Gastrocnemius medialis (tissue), 4 donors: ENCODE data around the gene ARHGAP25. TPM values are rescaled to one million over a fixed set of nuclear protein-coding genes. Genes with fewer than 3 reads are reported as not detected.
A peak's percentile ranks its signal among the peaks of the same experiment; 100 is the strongest.

Source experiments
- ATAC-seq, 2 donors: fragments of 150-250 bp; one replicate each; pipeline ENCODE4 v1.9.1; 2016
- DNase-seq, 2 donors: peaks; one replicate each; pipeline ENCODE4 v3.0.0-alpha.2; 2019
- H3K27ac ChIP-seq, 4 donors: fragments of 200-600 bp; sonication (generic); 1 replicate in 1 of 4; 2 replicates in 3 of 4; pipeline ENCODE4 v1.5.1; 2016 to 2018; ENCODE audit warnings: mild to moderate bottlenecking in 2 of 4, moderate library complexity in 1 of 4
- H3K27me3 ChIP-seq, 3 donors: fragments of 200-600 bp; sonication (generic) in 2 of 3; 1 replicate in 1 of 3; 2 replicates in 2 of 3; pipeline versions ENCODE4 v1.5.1 to v1.6.0; 2016 to 2019; ENCODE audit warnings: mild to moderate bottlenecking in 1 of 3, moderate library complexity in 1 of 3
- H3K36me3 ChIP-seq, 2 donors: fragments of 200-600 bp; sonication (generic) in 1 of 2; one replicate each; pipeline ENCODE4 v1.5.1; 2017 to 2018
- H3K4me1 ChIP-seq, 2 donors: fragments of 200-600 bp; sonication (generic) in 1 of 2; one replicate each; pipeline ENCODE4 v1.5.1; 2016 to 2017; ENCODE audit warnings: mild to moderate bottlenecking in 2 of 2
- H3K4me3 ChIP-seq, 4 donors: fragments of 200-600 bp; sonication (generic) in 3 of 4; 1 replicate in 1 of 4; 2 replicates in 3 of 4; pipeline ENCODE4 v1.5.1; 2016 to 2019; ENCODE audit warnings: mild to moderate bottlenecking in 2 of 4
- H3K9me3 ChIP-seq, 3 donors: fragments of 200-600 bp; sonication (generic) in 2 of 3; 1 replicate in 1 of 3; 2 replicates in 2 of 3; pipeline ENCODE4 v1.5.1; 2016 to 2019
- CTCF ChIP-seq, 5 experiments: fragments of 450-650 bp in 3 of 5; fragments of 200-600 bp in 2 of 5; sonication (generic) in 2 of 5; IDR thresholded peaks in 4 of 5; conservative IDR thresholded peaks in 1 of 5; 1 replicate in 4 of 5; 2 replicates in 1 of 5; pipeline ENCODE4 v1.5.1; 2016 to 2019; ENCODE audit warnings: antibody characterized with exemption in 5 of 5, mild to moderate bottlenecking in 3 of 5, moderate library complexity in 3 of 5
- POLR2A ChIP-seq, 2 donors: fragments of 450-650 bp; IDR thresholded peaks; one replicate each; pipeline ENCODE4 v1.6.1; 2017; ENCODE audit warnings: antibody characterized with exemption in 2 of 2, mild to moderate bottlenecking in 2 of 2, moderate library complexity in 2 of 2
- in situ Hi-C, 4 donors: fragments of 200-750 bp; cut with MboI; loops; one replicate each; pipeline versions ENCODE4 v1.15.0 to v1.8.0; 2017; ENCODE audit warnings: low sequenced_read_pairs in 4 of 4
- intact Hi-C: fragments of 100-400 bp; cut with DNase I; formaldehyde crosslinking; loops from one replicate; pipeline ENCODE4 v1.15.1; 2023; ENCODE audit warnings: low total_unique reads
- total RNA-seq, 4 donors: library from RNA; depleted of rRNA; stranded (reverse); fragments of >200 nt; gene quantifications; one replicate each; pipeline versions ENCODE4 v1.1.0 to v1.2.3, GENCODE V29; 2016

ARHGAP25 gene
- total RNA-seq, 4 donors from 2014 or later: 1.9 to 6.8 (median 3.0) TPM

- in situ Hi-C loops: no loop called here
- ATAC-seq (no peak), DNase-seq (no peak)
- no peaks in the 10 kb centered on the region for H3K9me3 ChIP-seq
- H3K27ac ChIP-seq: peak overlapping the region in 1 of 4 donors; percentile 33
- no peaks in the 10 kb centered on the region for H3K36me3 ChIP-seq
- H3K4me1 ChIP-seq: no peaks in the 10 kb centered on the region
- intact Hi-C loops: no loop called here
- H3K27me3 ChIP-seq: no peaks in the 10 kb centered on the region
- H3K4me3 ChIP-seq: no peak overlapping the region
- TF ChIP-seq CTCF (IDR thresholded peaks at IDR 0.05 in 4 of 5, conservative IDR thresholded peaks at IDR 0.05 in 1 of 5) (no peak), POLR2A (IDR thresholded peaks at IDR 0.05) (no peak)
Measured at GRCh38 chr2:68822207-68822872, 87.7 kb downstream of the ARHGAP25 start.

- intact Hi-C loops (no loop called here), in situ Hi-C loops (no loop called here)
- no peak overlapping the region for H3K4me3 ChIP-seq
- TF ChIP-seq POLR2A (IDR thresholded peaks at IDR 0.05) (no peak), CTCF (IDR thresholded peaks at IDR 0.05 in 4 of 5, conservative IDR thresholded peaks at IDR 0.05 in 1 of 5) (no peak)
- ATAC-seq (no peak), DNase-seq (no peak)
- H3K9me3 ChIP-seq: no peaks in the 10 kb centered on the region
- H3K27ac ChIP-seq: no peak overlapping the region
- no peaks in the 10 kb centered on the region for H3K36me3 ChIP-seq
- H3K4me1 ChIP-seq: peaks cover 16 to 18% of the 10 kb centered on the region in 2 donors
- H3K27me3 ChIP-seq: no peaks in the 10 kb centered on the region
Measured at GRCh38 chr2:68824831-68825230, 90.2 kb downstream of the ARHGAP25 start.

- Histone ChIP-seq H3K9me3 (no peaks in the 10 kb centered on the region), H3K27ac (no peak overlapping the region), H3K4me1 (peaks cover 16 to 19% of the 10 kb centered on the region in 2 donors), H3K36me3 (no peaks in the 10 kb centered on the region), H3K27me3 (no peaks in the 10 kb centered on the region), H3K4me3 (no peak overlapping the region)
- no peak for DNase-seq
- no peak for ATAC-seq
- in situ Hi-C loops (no loop called here), intact Hi-C loops (no loop called here)
- no peak for TF ChIP-seq CTCF (IDR thresholded peaks at IDR 0.05 in 4 of 5, conservative IDR thresholded peaks at IDR 0.05 in 1 of 5)
- TF ChIP-seq POLR2A (IDR thresholded peaks at IDR 0.05): no peak
Measured at GRCh38 chr2:68825866-68826265, 91.3 kb downstream of the ARHGAP25 start.

GRCh38 chr2:68827666-68828065 is 93.1 kb downstream of the ARHGAP25 start:
- Histone ChIP-seq H3K9me3 (no peaks in the 10 kb centered on the region), H3K4me3 (no peak overlapping the region), H3K4me1 (peaks cover 21 to 34% of the 10 kb centered on the region in 2 donors), H3K36me3 (no peaks in the 10 kb centered on the region), H3K27ac (peak overlapping the region in 2 of 4 donors; percentile 33 to 68), H3K27me3 (no peaks in the 10 kb centered on the region)
- DNase-seq: no peak
- TF ChIP-seq CTCF (IDR thresholded peaks at IDR 0.05 in 4 of 5, conservative IDR thresholded peaks at IDR 0.05 in 1 of 5): no peak
- no peak for TF ChIP-seq POLR2A (IDR thresholded peaks at IDR 0.05)
- in situ Hi-C loops: no loop called here
- intact Hi-C loops: no loop called here
- no peak for ATAC-seq
